Measurements from ENCODE around the gene CHD3.

CHD3 gene

DNA sequence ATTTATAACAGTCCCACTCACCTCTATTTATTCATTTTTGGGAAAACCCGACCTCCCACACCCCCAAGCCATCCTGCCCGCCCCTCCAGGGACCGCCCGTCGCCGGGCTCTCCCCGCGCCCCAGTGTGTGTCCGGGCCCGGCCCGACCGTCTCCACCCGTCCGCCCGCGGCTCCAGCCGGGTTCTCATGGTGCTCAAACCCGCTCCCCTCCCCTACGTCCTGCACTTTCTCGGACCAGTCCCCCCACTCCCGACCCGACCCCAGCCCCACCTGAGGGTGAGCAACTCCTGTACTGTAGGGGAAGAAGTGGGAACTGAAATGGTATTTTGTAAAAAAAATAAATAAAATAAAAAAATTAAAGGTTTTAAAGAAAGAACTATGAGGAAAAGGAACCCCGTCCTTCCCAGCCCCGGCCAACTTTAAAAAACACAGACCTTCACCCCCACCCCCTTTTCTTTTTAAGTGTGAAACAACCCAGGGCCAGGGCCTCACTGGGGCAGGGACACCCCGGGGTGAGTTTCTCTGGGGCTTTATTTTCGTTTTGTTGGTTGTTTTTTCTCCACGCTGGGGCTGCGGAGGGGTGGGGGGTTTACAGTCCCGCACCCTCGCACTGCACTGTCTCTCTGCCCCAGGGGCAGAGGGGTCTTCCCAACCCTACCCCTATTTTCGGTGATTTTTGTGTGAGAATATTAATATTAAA, 34.4 kb upstream of the CHD3 start:
- no peak for TF ChIP-seq CTCF (IDR thresholded peaks at IDR 0.05; ENCODE audit: extremely low read depth, insufficient read depth, missing control alignments)
- in situ Hi-C loops (cut with MboI; ENCODE audit: low pct_unique_long_range_greater_than_20kb, low sequenced_read_pairs, unreplicated experiment), result no loop called here
- no peak for DNase-seq (ENCODE audit: low spot score)

GRCh38 chr17:7854851-7855659, 33.5 kb upstream of the CHD3 start, which contains the start of gene TMEM88:
Gene TMEM88, plus strand, starts transcription at chr17:7855066. Its CDS starts 9 bp downstream, at chr17:7855075.
- no peak for DNase-seq (ENCODE audit: low spot score)
- no peak for TF ChIP-seq CTCF (IDR thresholded peaks at IDR 0.05; ENCODE audit: extremely low read depth, insufficient read depth, missing control alignments)
- in situ Hi-C loops (cut with MboI; ENCODE audit: low pct_unique_long_range_greater_than_20kb, low sequenced_read_pairs, unreplicated experiment), result no loop called here

DNA sequence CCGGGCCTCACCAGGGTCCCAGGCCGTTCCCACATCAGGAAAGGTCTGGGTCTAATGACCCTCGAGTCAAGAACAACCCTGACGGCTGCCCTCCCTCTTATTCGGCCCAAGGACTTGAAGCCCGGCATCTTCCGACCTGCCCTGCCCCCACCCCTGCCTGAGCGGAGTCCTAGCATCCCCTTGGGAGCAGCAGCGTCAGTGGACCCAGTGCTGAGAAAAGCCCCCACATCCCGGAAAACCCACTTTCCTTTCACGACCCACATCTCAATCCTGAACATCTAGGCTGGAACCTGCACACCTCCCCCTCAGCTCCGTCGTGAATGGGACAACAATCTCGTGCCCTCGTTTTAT, 33.0 kb upstream of the CHD3 start:
- no peak for DNase-seq (ENCODE audit: low spot score)
- no peak for TF ChIP-seq CTCF (IDR thresholded peaks at IDR 0.05; ENCODE audit: extremely low read depth, insufficient read depth, missing control alignments)
- in situ Hi-C loops (cut with MboI; ENCODE audit: low pct_unique_long_range_greater_than_20kb, low sequenced_read_pairs, unreplicated experiment), result no loop called here

DNA sequence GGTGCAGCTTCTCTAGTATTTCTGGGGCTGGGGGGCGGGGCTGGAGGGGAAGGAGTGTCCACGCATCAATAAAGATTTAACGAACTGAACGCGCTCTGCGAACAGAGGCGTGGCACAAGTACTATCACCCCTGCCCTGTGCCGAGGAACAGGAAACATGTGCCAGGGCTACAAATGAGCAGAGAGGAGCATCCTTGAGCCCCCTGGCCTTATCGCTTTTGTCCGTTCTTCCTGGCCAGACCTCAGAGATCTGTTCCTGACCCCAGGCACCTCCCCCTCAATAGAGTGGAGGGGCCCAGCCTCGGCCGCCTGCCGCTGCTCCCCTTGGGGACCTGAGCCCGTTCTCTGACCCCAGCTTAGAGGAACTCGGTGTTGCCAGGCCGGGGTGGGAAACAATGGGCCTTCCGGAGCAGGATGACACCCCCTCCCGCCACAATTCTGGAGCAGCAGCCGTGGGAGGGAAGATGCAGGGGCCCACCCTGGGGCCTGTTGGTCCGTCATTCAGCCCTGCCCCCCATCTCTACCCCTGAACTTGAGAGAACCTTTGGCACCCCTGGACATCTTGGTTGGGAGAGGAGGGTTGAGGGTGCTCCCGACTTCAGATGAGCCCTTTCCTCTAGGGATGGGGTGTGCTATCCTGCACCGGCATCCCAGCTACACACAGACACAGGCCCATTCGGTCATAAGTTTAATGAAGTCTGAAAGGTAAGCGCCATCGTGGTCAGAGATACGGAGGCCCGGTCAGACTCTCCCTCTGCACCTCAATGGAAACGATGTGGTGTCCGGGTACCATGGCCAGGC, 32.4 kb upstream of the CHD3 start:
- peak; percentile 51 for DNase-seq (ENCODE audit: low spot score)
- in situ Hi-C loops (cut with MboI; ENCODE audit: low pct_unique_long_range_greater_than_20kb, low sequenced_read_pairs, unreplicated experiment), result no loop called here
- no peak for TF ChIP-seq CTCF (IDR thresholded peaks at IDR 0.05; ENCODE audit: extremely low read depth, insufficient read depth, missing control alignments)

GRCh38 chr17:7856811-7857712, 31.5 kb upstream of the CHD3 start, which contains the start of gene NAA38:
Gene NAA38, minus strand, starts transcription at chr17:7857559. Its CDS starts 96 bp downstream, at chr17:7857463.
- TF ChIP-seq CTCF (IDR thresholded peaks at IDR 0.05; ENCODE audit: extremely low read depth, insufficient read depth, missing control alignments), result peak; percentile 60
- in situ Hi-C loops (cut with MboI; ENCODE audit: low pct_unique_long_range_greater_than_20kb, low sequenced_read_pairs, unreplicated experiment), result no loop called here
- DNase-seq (ENCODE audit: low spot score), result peak; percentile 95
